ENCODE data around the gene DAPK1.

Gene DAPK1

GRCh38 chr9:87567001-87567400, 69.3 kb downstream of the DAPK1 start:
- Histone ChIP-seq H3K27ac (ENCODE audit: low read depth, low read length) (no peak overlapping the region), H4K20me1 (ENCODE audit: control insufficient read depth, insufficient read depth, low read depth, low read length) (no peaks in the 10 kb centered on the region), H3F3A (ENCODE audit: control insufficient read depth, insufficient read depth) (no peaks in the 10 kb centered on the region), H3K9me2 (replicated peaks; ENCODE audit: control insufficient read depth, low read length) (no peaks in the 10 kb centered on the region), H3K9me3 (ENCODE audit: control insufficient read depth, insufficient read depth, low read length) (no peaks in the 10 kb centered on the region), H3K4me3 (ENCODE audit: low read length) (no peak overlapping the region), H3K27me3 (ENCODE audit: control insufficient read depth, low read length) (no peaks in the 10 kb centered on the region), H3K79me2 (ENCODE audit: control insufficient read depth, low read length) (no peaks in the 10 kb centered on the region), H3K36me3 (ENCODE audit: control insufficient read depth, low read length) (no peaks in the 10 kb centered on the region), H3K4me1 (ENCODE audit: control insufficient read depth, low read length) (no peaks in the 10 kb centered on the region), H3K4me2 (ENCODE audit: low read length) (no peak overlapping the region)
- TF ChIP-seq CTCF (IDR thresholded peaks at IDR 0.05; ENCODE audit: low read depth, low read length, poor library complexity, severe bottlenecking) = no peak
- TF ChIP-seq EZH2phosphoT487 (IDR thresholded peaks at IDR 0.05; ENCODE audit: borderline replicate concordance, low read length) = no peak

GRCh38 chr9:87567571-87567970, 69.9 kb downstream of the DAPK1 start:
- Histone ChIP-seq H3K9me3 (ENCODE audit: control insufficient read depth, insufficient read depth, low read length) (no peaks in the 10 kb centered on the region), H3K9me2 (replicated peaks; ENCODE audit: control insufficient read depth, low read length) (no peaks in the 10 kb centered on the region), H3K27me3 (ENCODE audit: control insufficient read depth, low read length) (no peaks in the 10 kb centered on the region), H3K36me3 (ENCODE audit: control insufficient read depth, low read length) (no peaks in the 10 kb centered on the region), H3K4me3 (ENCODE audit: low read length) (no peak overlapping the region), H3K79me2 (ENCODE audit: control insufficient read depth, low read length) (no peaks in the 10 kb centered on the region), H3K4me1 (ENCODE audit: control insufficient read depth, low read length) (no peaks in the 10 kb centered on the region), H3F3A (ENCODE audit: control insufficient read depth, insufficient read depth) (no peaks in the 10 kb centered on the region), H4K20me1 (ENCODE audit: control insufficient read depth, insufficient read depth, low read depth, low read length) (no peaks in the 10 kb centered on the region), H3K4me2 (ENCODE audit: low read length) (no peak overlapping the region), H3K27ac (ENCODE audit: low read depth, low read length) (no peak overlapping the region)
- TF ChIP-seq CTCF (IDR thresholded peaks at IDR 0.05; ENCODE audit: low read depth, low read length, poor library complexity, severe bottlenecking) (no peak), EZH2phosphoT487 (IDR thresholded peaks at IDR 0.05; ENCODE audit: borderline replicate concordance, low read length) (no peak)

GRCh38 chr9:87567983-87568382, 70.3 kb downstream of the DAPK1 start:
- Histone ChIP-seq H4K20me1 (ENCODE audit: control insufficient read depth, insufficient read depth, low read depth, low read length) (no peaks in the 10 kb centered on the region), H3K36me3 (ENCODE audit: control insufficient read depth, low read length) (no peaks in the 10 kb centered on the region), H3K27ac (ENCODE audit: low read depth, low read length) (no peak overlapping the region), H3K27me3 (ENCODE audit: control insufficient read depth, low read length) (no peaks in the 10 kb centered on the region), H3K4me3 (ENCODE audit: low read length) (no peak overlapping the region), H3K4me2 (ENCODE audit: low read length) (no peak overlapping the region), H3K9me2 (replicated peaks; ENCODE audit: control insufficient read depth, low read length) (no peaks in the 10 kb centered on the region), H3F3A (ENCODE audit: control insufficient read depth, insufficient read depth) (no peaks in the 10 kb centered on the region), H3K4me1 (ENCODE audit: control insufficient read depth, low read length) (no peaks in the 10 kb centered on the region), H3K9me3 (ENCODE audit: control insufficient read depth, insufficient read depth, low read length) (no peaks in the 10 kb centered on the region), H3K79me2 (ENCODE audit: control insufficient read depth, low read length) (no peaks in the 10 kb centered on the region)
- no peak for TF ChIP-seq EZH2phosphoT487 (IDR thresholded peaks at IDR 0.05; ENCODE audit: borderline replicate concordance, low read length)
- TF ChIP-seq CTCF (IDR thresholded peaks at IDR 0.05; ENCODE audit: low read depth, low read length, poor library complexity, severe bottlenecking) = no peak

- H3K4me3 ChIP-seq (ENCODE audit: low read length) = no peak overlapping the region
- H3K79me2 ChIP-seq (ENCODE audit: control insufficient read depth, low read length) = no peaks in the 10 kb centered on the region
- TF ChIP-seq CTCF (IDR thresholded peaks at IDR 0.05; ENCODE audit: low read depth, low read length, poor library complexity, severe bottlenecking) (no peak), EZH2phosphoT487 (IDR thresholded peaks at IDR 0.05; ENCODE audit: borderline replicate concordance, low read length) (no peak)
- no peaks in the 10 kb centered on the region for H3K36me3 ChIP-seq (ENCODE audit: control insufficient read depth, low read length)
- no peaks in the 10 kb centered on the region for H3F3A ChIP-seq (ENCODE audit: control insufficient read depth, insufficient read depth)
- no peaks in the 10 kb centered on the region for H4K20me1 ChIP-seq (ENCODE audit: control insufficient read depth, insufficient read depth, low read depth, low read length)
- no peak overlapping the region for H3K4me2 ChIP-seq (ENCODE audit: low read length)
- no peaks in the 10 kb centered on the region for H3K9me2 ChIP-seq (replicated peaks; ENCODE audit: control insufficient read depth, low read length)
- no peak overlapping the region for H3K27ac ChIP-seq (ENCODE audit: low read depth, low read length)
- no peaks in the 10 kb centered on the region for H3K27me3 ChIP-seq (ENCODE audit: control insufficient read depth, low read length)
- no peaks in the 10 kb centered on the region for H3K9me3 ChIP-seq (ENCODE audit: control insufficient read depth, insufficient read depth, low read length)
- no peaks in the 10 kb centered on the region for H3K4me1 ChIP-seq (ENCODE audit: control insufficient read depth, low read length)
These were observed 70.7 kb downstream of the DAPK1 start for GRCh38 chr9:87568401-87568800.
